HG03175 (cell line): Measurements from ENCODE around the gene ZNHIT3.
"Not testable (repeated sequence)": the region's sequence is repeated elsewhere in the genome, so short reads cannot be mapped to it uniquely, and the experiment has no call there.

Experiments
- ATAC-seq: cut with Tn5 transposase; IDR thresholded peaks from one replicate; pipeline ENCODE4 v1.9.1; 2021; ENCODE audit warnings: mild to moderate bottlenecking, moderate library complexity; ENCODE audit not compliant: unreplicated experiment

ZNHIT3 gene

GRCh38 chr17:36486204-36487194 lies at the start of gene ZNHIT3:
TSS of gene ZNHIT3 (plus strand) at chr17:36486681. CDS start at chr17:36486700, 19 bp downstream.
- ATAC-seq, result peak; percentile 92

GRCh38 chr17:36441792-36442191 lies 44.7 kb upstream of the ZNHIT3 start:
- not testable (repeated sequence) for ATAC-seq

GRCh38 chr17:36443777-36444176 lies 42.7 kb upstream of the ZNHIT3 start:
- no peak for ATAC-seq

- ATAC-seq, result not testable (repeated sequence)
Observed at GRCh38 chr17:36449997-36450396, 36.5 kb upstream of the ZNHIT3 start.

- ATAC-seq, result not testable (repeated sequence)
Observed at GRCh38 chr17:36452888-36453287, 33.6 kb upstream of the ZNHIT3 start.

GRCh38 chr17:36457701-36458100 lies 28.8 kb upstream of the ZNHIT3 start:
- ATAC-seq, result not testable (repeated sequence)

GRCh38 chr17:36459045-36459444 lies 27.4 kb upstream of the ZNHIT3 start:
- no peak for ATAC-seq

GRCh38 chr17:36459601-36460000 lies 26.9 kb upstream of the ZNHIT3 start:
- ATAC-seq, result no peak

- no peak for ATAC-seq
Observed at GRCh38 chr17:36460265-36460937, 26.1 kb upstream of the ZNHIT3 start.

- no peak for ATAC-seq
Observed at GRCh38 chr17:36461330-36462110, 25.0 kb upstream of the ZNHIT3 start.

GRCh38 chr17:36463916-36464764 lies 22.3 kb upstream of the ZNHIT3 start:
- no peak for ATAC-seq

GRCh38 chr17:36464765-36465088 lies 21.8 kb upstream of the ZNHIT3 start:
- no peak for ATAC-seq

- ATAC-seq, result no peak
Observed at GRCh38 chr17:36468903-36469635, 17.4 kb upstream of the ZNHIT3 start.

- no peak for ATAC-seq
Observed at GRCh38 chr17:36469733-36470132, 16.7 kb upstream of the ZNHIT3 start.

- ATAC-seq, result no peak
Observed at GRCh38 chr17:36470499-36470898, 16.0 kb upstream of the ZNHIT3 start.

- no peak for ATAC-seq
Observed at GRCh38 chr17:36474571-36474970, 11.9 kb upstream of the ZNHIT3 start.

- no peak for ATAC-seq
Observed at GRCh38 chr17:36475346-36475970, 11.0 kb upstream of the ZNHIT3 start.

GRCh38 chr17:36481829-36482228 lies 4.7 kb upstream of the ZNHIT3 start:
- ATAC-seq, result no peak
